HG03039 (cell line): ENCODE results near the gene NAPEPLD.
"Not testable (repeated sequence)": the region's sequence is repeated elsewhere in the genome, so short reads cannot be mapped to it uniquely, and the experiment has no call there.

Experiments used
- ATAC-seq: cut with Tn5 transposase; IDR thresholded peaks from one replicate; pipeline ENCODE4 v1.9.1; 2021; ENCODE audit warnings: mild to moderate bottlenecking, moderate library complexity; ENCODE audit not compliant: unreplicated experiment

Gene NAPEPLD

DNA sequence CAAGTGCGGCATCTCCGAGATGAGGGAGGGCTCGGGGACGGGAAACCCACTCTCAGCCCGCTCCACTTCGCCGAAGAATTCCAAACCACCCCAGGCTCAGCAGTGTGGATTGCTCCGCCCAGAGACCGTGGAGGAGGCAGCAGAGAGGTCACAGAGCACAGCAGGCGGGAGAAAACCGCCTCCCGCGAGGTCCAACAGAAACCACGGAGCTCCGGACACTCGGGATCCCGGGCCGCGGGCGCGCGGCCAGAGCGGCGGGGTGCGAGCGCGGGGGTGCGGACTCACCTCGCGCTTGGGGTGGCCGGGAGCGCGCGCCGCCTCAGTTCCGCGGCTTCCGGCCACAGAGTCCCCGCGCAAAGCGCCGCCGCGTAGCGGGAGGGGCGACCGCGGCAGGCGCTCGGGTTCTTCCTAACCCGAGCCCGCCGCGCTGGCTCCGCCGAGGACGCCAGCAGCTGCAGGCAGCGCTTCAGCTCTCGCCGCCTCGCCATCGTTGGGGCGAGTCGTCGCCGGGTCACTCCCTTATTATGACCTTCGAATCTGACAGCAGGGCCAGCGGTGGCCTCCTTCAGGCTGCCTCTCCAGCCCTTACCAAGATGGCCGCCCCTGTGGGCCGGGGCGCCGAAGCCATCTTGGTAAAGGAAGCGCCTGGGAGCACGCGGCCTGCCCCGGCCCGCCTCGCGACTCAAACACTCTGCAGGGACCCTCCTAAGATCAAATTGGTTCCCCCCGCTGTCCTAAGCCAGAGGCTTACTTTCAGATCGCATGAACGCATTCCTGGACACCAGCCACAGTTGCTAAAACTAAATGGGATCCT, at the start of gene NAPEPLD:
Gene NAPEPLD (minus strand): TSS at position 106 of the 814 bp plus-strand sequence. CDS start 20,323 bp downstream, outside the sequence.
- peak; percentile 88 for ATAC-seq

- not testable (repeated sequence) for ATAC-seq
These were observed 49.2 kb upstream of the NAPEPLD start for GRCh38 chr7:103198079-103198478.

DNA sequence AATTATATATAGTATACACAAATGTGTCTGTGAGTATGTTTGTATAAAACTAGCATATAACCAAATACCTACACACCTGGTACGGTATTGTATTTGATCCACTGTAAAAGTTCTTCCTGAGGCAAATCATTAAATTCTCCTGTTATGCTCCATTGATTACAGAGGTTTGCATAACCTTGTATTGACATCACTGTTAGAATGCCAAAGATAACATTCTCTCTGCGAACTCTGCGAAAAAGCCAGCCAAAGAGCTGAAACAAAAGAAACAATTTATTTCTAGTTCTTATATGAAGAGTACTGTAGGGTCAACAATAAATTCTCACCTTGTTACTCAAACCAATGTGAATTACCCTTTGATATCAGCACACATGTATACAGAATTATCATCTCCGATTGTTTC, 46.5 kb upstream of the NAPEPLD start:
- not testable (repeated sequence) for ATAC-seq

- ATAC-seq, result not testable (repeated sequence)
These were observed 23.7 kb upstream of the NAPEPLD start for GRCh38 chr7:103172415-103173146.

- ATAC-seq, result not testable (repeated sequence)
These were observed 23.0 kb upstream of the NAPEPLD start for GRCh38 chr7:103171695-103172414.

- not testable (repeated sequence) for ATAC-seq
These were observed 18.1 kb upstream of the NAPEPLD start for GRCh38 chr7:103166921-103167544.

DNA sequence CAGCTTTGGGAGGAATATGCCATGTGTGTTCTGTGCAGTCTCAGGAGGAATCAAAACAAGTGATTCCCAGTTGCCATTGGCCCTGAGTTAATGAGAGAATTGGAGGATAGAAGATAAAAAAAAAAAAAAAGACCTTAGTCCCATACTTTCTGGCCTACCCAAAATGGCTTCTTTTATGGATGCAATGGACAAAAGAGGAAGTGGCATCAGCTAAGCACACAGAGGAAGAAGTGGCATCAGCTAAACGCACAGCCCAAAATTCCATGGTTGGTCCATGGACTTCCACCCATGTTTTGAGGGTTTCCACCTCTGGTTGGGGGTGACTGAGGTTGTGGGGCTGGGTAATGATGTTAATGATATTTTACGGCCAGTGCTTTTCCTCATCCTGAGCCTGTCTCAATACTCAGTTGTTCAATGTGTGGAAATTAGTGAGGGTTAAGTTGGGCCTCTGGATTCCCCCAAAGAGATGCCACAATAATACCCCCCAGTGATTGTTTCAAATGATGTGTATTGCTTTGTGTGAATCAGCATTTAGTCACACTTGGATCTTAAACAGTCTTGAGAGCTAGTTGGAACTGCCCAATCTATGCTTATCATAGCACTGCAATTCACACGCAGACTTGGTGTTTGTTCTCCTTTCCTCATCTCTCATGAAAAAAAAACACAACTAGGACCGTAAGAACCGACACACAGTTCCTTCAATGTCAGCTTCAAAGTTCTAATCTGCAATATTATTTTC, 14.4 kb upstream of the NAPEPLD start:
- ATAC-seq, result not testable (repeated sequence)

DNA sequence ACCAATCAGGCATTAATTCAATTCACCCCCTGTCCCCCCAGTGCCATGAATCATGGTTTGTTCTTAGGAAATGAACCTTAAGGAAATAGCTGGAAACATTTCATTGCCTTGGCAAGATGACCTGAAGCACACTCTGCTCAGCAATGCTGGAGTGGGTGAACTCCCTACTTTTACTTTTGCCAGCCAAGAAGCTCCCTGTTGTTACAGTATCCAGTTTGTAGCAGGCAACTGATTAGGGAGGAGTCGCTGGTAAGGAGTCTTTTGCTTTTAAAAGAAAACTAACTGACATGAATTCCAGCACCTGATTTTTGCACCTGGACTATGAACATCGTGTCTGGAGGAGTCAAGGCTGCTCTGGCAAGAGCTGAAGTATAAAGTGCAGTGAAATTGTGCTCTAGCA, 13.7 kb upstream of the NAPEPLD start:
- not testable (repeated sequence) for ATAC-seq

DNA sequence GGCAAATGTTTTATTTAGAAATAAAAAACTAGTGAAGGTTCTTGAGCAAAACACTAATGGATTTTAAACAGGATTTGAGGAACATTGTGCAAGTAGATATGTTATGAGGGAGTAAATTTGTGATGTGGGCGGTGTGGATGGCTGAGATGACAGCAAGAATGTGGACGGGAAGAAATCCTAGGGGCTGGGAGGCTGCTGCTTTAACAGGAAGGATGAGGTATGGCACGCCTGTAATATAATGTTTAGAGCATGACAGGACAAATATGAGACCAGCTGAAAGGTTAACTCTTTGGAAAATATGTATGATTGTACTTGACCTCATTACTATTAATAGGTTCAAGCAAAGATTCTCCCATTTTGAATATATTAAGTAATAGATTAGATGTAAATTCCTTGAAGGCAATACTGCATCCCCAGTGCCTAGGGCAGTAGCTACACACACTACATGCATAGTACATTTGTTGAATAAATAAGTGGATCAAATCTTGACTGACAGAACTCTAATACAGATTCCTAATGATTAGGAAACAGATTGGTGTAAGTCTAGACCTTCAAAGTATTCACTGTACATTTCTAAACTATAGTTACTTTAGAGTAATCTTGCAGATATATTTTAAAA, 13.2 kb upstream of the NAPEPLD start:
- ATAC-seq, result not testable (repeated sequence)

DNA sequence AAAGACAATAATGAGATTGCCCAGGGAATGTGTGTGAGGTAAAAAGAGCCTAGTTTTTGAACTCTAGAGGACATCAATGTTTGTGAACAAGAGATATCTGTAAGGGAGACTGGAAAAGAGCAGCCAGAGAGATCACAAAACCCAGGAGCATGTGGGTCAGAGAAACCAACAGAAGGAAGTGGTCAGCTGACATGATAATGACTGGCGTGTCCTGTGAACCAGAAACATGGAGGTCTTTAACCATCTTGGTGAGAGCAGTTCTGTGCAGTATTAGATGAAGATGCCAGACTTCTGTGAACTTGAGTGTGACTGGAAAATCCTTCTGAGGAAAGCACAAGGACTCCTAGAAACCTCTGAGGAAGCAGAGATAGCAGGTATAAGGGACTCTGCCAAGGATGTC, 10.2 kb upstream of the NAPEPLD start:
- ATAC-seq, result not testable (repeated sequence)

DNA sequence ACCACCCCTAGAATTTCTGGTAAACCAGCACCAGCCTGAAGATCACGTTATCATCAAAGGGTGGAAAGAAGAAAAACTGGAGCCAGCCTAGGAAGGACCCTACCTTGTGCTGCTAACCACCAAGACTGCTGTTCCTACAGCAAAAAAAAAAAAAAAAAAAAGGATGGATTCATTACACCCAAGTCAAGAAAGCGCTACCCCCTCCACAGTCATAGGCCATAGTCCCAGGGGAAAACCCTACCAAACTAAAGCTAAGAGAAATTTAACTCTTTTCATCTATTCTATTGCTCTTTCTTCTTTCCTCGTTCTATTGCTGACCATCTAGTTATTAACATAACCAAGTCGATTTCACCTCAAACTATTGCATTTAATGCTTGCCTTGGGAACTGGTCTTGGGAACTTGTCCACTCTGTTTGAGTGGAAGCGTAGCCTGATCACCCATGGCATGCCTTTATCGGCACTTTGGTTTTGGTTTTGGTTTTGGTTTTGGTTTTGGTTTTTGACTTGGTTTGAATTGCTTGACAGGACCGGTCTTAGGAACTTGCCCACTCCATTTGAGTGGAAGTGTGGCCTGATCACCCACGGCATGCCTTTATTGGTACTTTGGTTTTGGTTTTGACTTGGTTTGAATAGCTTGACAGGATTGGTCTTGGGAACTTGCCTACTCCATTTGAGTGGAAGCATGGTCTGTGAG, 6.6 kb upstream of the NAPEPLD start:
- not testable (repeated sequence) for ATAC-seq

DNA sequence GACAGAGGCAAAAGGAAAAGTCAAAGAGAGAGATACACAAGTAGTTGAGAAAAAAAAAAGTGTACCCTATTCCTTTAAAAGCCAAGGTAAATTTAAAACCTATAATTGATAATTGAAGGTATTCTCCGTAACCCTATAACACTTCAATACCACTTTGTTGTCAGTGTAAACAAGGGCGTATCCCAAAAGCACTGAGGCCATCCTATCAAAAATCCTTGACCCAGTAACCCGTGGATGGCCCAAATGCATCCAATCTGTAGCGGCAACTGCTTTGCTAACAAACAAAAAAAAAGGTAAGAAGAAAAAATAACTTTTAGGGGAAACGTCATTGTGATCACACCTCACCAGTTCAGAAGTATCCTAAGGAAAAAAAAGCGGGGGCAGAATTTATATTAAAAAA, 5.1 kb upstream of the NAPEPLD start:
- no peak for ATAC-seq

DNA sequence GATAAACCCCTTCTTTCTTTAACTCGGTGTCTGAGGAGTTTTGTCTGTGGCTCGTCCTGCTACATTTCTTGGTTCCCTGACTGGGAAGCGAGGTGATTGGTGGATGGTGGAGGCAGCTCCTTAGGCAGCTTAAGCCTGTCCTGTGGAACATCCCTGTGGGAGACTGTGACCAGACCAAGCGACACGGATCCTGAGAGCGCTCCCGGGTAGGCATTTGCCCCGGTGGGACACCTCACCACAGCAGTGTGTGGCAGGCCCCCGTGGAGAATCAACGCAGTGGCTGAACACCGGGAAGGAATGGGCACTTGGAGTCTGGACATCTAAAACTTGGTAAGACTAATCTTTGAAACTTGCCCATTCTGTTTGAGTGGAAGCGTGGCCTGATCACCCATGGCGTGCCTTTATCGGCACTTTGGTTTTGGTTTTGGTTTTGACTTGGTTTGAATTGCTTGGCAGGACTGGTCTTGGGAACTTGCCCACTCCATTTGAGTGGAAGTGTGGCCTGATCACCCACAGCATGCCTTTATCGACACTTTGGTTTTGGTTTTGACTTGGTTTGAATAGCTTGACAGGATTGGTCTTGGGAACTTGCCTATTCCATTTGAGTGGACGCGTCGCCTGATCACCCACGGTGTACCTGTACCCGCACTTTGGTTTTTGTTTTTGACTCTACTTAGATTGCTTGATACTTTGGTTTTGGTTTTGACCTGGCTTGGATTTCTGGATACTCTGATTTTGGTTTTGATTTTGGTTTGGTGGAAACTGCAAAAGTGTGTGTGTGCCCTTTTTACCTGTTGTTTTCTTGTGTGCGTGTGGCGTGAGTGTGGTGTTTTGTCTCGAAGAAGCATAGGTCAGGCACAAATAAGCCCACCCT, 4.1 kb upstream of the NAPEPLD start:
- not testable (repeated sequence) for ATAC-seq

DNA sequence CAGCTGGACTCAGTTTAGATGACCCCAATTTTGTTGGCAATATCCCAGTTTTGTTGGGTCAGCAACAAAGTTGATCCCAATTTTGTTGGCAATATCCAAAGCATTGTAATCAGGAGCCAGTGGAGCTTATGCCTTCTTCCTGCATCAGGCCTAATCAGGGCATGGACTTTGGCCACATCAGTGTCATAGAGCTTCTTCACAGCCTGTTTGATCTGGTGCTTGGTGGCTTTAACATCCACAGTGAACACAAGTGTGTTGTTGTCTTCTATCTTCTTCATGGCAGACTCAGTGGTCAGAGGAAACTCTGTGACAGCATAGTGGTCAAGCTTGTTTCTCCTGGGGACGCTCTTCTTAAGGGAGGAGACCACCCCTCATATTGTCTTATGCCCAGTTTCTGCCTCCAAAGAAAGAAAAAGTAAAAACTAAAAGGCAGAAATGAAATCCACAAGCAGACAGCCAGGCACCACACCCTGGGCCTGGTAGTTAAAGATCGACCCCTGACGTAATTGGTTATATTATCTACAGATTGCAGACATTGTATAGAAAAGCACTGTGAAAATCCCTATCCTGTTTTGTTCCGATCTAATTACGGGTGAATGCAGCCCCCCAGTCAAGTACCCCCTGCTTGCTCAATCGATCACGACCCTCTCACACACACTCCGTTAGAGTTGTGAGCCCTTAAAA, 3.2 kb upstream of the NAPEPLD start:
- not testable (repeated sequence) for ATAC-seq

GRCh38 chr7:103150192-103150591, 1.3 kb upstream of the NAPEPLD start:
- no peak for ATAC-seq

- peak; percentile 16 for ATAC-seq
These were observed 895 bp upstream of the NAPEPLD start for GRCh38 chr7:103149808-103150180.

DNA sequence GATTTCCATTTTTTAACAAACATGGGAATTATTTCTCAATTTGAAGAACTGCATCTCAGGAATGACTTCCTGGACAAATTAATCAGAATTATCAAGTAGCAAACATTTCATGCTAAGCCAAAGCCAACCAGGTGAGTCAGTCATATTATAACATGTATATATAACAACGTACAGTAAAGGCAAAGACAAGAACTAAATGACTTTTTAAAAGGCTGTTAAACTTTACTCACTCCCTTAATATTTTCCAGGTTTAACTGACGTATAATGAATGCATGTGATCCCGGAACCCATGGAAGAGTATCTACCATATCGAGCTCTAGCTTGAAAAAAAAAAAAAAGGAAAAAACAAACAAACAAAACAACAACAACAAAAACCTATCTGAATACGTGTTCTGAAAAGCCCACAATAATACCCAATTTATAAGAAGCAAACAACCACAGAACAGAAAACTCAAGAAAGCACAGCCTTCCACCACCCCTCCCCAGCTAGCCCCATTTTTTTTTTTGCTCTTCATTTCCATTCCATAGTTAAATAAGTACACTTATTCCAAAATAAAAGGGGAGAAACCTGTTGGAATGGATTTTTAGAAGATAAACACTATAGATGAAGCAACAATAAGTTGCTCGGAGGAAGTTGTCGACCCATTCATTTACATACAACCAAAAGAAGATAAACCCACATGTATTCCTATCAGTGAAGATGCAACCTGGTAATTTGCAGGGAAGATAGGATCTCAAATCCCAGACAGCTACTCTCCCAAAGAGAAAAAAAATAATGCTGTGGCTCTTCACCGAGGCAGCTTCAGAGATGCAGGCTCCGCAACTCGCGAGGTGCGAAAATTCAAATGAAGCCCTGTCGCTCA, 537 bp downstream of the NAPEPLD start:
- ATAC-seq, result peak; percentile 2
